ENCODE results near the gene IGLON5.

Gene IGLON5

GRCh38 chr19:51331193-51331592 lies 19.7 kb downstream of the IGLON5 start:
- TF ChIP-seq, protein P1, sequence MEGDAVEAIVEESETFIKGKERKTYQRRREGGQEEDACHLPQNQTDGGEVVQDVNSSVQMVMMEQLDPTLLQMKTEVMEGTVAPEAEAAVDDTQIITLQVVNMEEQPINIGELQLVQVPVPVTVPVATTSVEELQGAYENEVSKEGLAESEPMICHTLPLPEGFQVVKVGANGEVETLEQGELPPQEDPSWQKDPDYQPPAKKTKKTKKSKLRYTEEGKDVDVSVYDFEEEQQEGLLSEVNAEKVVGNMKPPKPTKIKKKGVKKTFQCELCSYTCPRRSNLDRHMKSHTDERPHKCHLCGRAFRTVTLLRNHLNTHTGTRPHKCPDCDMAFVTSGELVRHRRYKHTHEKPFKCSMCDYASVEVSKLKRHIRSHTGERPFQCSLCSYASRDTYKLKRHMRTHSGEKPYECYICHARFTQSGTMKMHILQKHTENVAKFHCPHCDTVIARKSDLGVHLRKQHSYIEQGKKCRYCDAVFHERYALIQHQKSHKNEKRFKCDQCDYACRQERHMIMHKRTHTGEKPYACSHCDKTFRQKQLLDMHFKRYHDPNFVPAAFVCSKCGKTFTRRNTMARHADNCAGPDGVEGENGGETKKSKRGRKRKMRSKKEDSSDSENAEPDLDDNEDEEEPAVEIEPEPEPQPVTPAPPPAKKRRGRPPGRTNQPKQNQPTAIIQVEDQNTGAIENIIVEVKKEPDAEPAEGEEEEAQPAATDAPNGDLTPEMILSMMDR (IDR thresholded peaks at IDR 0.05; ENCODE audit: borderline replicate concordance, insufficient read depth, low read depth, low read length): no peak
- H3K4me3 ChIP-seq (ENCODE audit: low read depth, low read length): no peak overlapping the region

DNA sequence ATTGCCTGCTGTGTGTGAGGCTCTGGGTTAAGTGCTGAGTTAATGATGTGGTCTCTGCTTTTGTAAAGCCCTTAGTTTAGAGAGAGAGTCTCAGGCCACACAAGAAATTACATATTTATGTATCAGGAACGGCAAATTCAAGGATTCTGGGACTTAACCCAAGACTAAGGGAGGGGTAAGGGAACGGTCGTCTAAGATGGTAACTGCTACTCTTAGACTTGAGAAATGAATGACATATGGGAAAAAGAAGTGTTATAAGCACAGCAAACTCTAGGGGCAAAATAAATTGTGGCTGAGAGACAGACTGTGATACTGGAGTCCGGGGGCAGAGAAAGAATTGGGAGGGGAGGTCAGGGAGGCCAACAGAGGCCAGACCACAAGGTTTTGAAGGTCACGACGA lies 20.3 kb downstream of the IGLON5 start:
- TF ChIP-seq, protein P1 (IDR thresholded peaks at IDR 0.05; ENCODE audit: borderline replicate concordance, insufficient read depth, low read depth, low read length): no peak
- no peak overlapping the region for H3K4me3 ChIP-seq (ENCODE audit: low read depth, low read length)

- H3K4me3 ChIP-seq (ENCODE audit: low read depth, low read length): no peak overlapping the region
- TF ChIP-seq, protein P1 (IDR thresholded peaks at IDR 0.05; ENCODE audit: borderline replicate concordance, insufficient read depth, low read depth, low read length): no peak
These were observed 22.5 kb downstream of the IGLON5 start for GRCh38 chr19:51333836-51334460.

GRCh38 chr19:51337141-51337860 lies 25.9 kb downstream of the IGLON5 start:
- TF ChIP-seq, protein P1 (IDR thresholded peaks at IDR 0.05; ENCODE audit: borderline replicate concordance, insufficient read depth, low read depth, low read length): no peak
- no peak overlapping the region for H3K4me3 ChIP-seq (ENCODE audit: low read depth, low read length)

DNA sequence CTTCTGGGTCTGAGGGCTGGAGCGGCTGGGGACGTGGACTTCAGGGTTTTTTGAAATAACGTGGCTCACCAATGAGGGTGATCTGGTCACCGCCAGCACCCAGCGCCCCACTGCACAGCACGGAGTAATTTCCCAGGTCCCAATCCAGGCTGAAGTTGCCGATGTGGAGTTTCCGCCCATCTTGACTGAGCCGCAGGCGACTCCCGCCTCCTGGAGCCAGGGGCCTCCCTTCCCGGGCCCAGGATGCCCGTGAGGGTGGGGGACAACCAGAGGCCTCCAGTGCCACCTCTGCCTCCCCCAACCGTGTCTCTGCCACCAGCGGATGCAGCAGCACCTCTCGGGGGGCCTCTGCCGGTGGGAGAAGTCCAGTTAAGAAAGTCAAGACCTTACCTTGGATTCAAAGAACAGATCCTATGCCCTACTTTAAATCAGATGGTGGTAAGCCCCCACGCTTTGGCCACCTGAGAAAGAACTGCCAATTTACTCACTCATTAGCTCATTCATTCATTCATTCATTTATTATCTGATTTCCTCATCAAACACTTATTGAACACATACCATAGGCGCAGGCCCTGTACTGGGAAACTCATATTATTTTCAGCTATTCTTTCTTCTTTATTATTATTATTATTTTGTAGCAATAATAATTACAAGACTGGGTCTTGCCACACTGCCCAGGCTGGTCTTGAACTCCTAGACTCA lies 26.6 kb downstream of the IGLON5 start:
- TF ChIP-seq, protein P1 (IDR thresholded peaks at IDR 0.05; ENCODE audit: borderline replicate concordance, insufficient read depth, low read depth, low read length): no peak
- H3K4me3 ChIP-seq (ENCODE audit: low read depth, low read length): no peak overlapping the region

GRCh38 chr19:51338563-51339312 lies 27.3 kb downstream of the IGLON5 start:
- H3K4me3 ChIP-seq (ENCODE audit: low read depth, low read length): peak overlapping the region; percentile 56
- TF ChIP-seq, protein P1 (IDR thresholded peaks at IDR 0.05; ENCODE audit: borderline replicate concordance, insufficient read depth, low read depth, low read length): peak; percentile 86

Measured in GM12875 (cell line).